Neuronal stem cell (in vitro differentiated cells): ENCODE results near the gene ANKS1B.

ENCODE experiments used
- DNase-seq: peaks from one replicate; pipeline ENCODE4 v3.0.0-alpha.2; 2013; ENCODE audit warnings: low spot score
- H2AFZ ChIP-seq: one replicate; pipeline ENCODE4 v1.6.1; 2013; ENCODE audit warnings: mild to moderate bottlenecking, low read length, inconsistent platforms
- H2AK5ac ChIP-seq: 2 replicates; pipeline ENCODE4 v1.6.1; 2013; ENCODE audit warnings: low read depth, mild to moderate bottlenecking, inconsistent platforms, low read length, moderate library complexity, mixed read lengths
- H2BK120ac ChIP-seq: 2 replicates; pipeline ENCODE4 v1.6.1; 2013; ENCODE audit warnings: low read depth, mild to moderate bottlenecking, inconsistent platforms, low read length, moderate library complexity, mixed read lengths
- H2BK12ac ChIP-seq: one replicate; pipeline ENCODE4 v1.6.1; 2013; ENCODE audit warnings: low read length, inconsistent platforms
- H2BK15ac ChIP-seq: 2 replicates; pipeline ENCODE4 v1.6.1; 2013; ENCODE audit warnings: mild to moderate bottlenecking, low read length, inconsistent platforms, mixed read lengths
- H2BK5ac ChIP-seq: one replicate; pipeline ENCODE4 v1.6.1; 2013; ENCODE audit warnings: inconsistent platforms, mild to moderate bottlenecking, low read length, moderate library complexity
- H3K14ac ChIP-seq: one replicate; pipeline ENCODE4 v1.6.1; 2013; ENCODE audit warnings: low read length, inconsistent platforms
- H3K18ac ChIP-seq: 2 replicates; pipeline ENCODE4 v1.6.1; 2013; ENCODE audit warnings: low read length, inconsistent platforms
- H3K23ac ChIP-seq: 2 replicates; pipeline ENCODE4 v1.6.1; 2013; ENCODE audit warnings: low read depth, mild to moderate bottlenecking, mixed read lengths, low read length, inconsistent platforms; ENCODE audit not compliant: poor library complexity
- H3K27ac ChIP-seq: replicated peaks from 3 replicates; pipeline ENCODE4 v1.5.1; 2013; ENCODE audit warnings: low read length, inconsistent platforms
- H3K27me3 ChIP-seq, 3 experiments: 2 replicates each; pipeline ENCODE4 v1.6.1; 2013; ENCODE audit warnings: low read length in 3 of 3, mild to moderate bottlenecking in 2 of 3, inconsistent platforms in 1 of 3, low read depth in 1 of 3, mixed read lengths in 1 of 3, moderate library complexity in 1 of 3; ENCODE audit not compliant: control insufficient read depth in 3 of 3, insufficient read depth in 3 of 3
- H3K36me3 ChIP-seq, 2 donors: replicated peaks in 1 of 2; 2 replicates each; pipeline ENCODE4 v1.6.1; 2013; ENCODE audit warnings: low read length in 2 of 2; ENCODE audit not compliant: control insufficient read depth in 2 of 2, insufficient read depth in 2 of 2
- H3K4ac ChIP-seq: 2 replicates; pipeline ENCODE4 v1.6.1; 2013; ENCODE audit warnings: inconsistent platforms, mild to moderate bottlenecking, low read length, moderate library complexity
- H3K4me1 ChIP-seq, 2 donors: 1 replicate in 1 of 2; 2 replicates in 1 of 2; pipeline ENCODE4 v1.6.1; 2013; ENCODE audit warnings: low read length in 2 of 2, low read depth in 1 of 2; ENCODE audit not compliant: control insufficient read depth in 2 of 2, insufficient read depth in 1 of 2
- H3K4me2 ChIP-seq: one replicate; pipeline ENCODE4 v1.6.1; 2013; ENCODE audit warnings: mild to moderate bottlenecking, low read length, inconsistent platforms; ENCODE audit not compliant: insufficient read depth, poor library complexity, severe bottlenecking
- H3K4me3 ChIP-seq, 2 donors: 2 replicates each; pipeline ENCODE4 v1.5.1; 2013; ENCODE audit warnings: low read length in 2 of 2, mild to moderate bottlenecking in 2 of 2, inconsistent platforms in 1 of 2, moderate library complexity in 1 of 2
- H3K79me1 ChIP-seq: one replicate; pipeline ENCODE4 v1.6.1; 2013; ENCODE audit warnings: low read depth, mild to moderate bottlenecking, inconsistent platforms, low read length, moderate library complexity
- H3K9ac ChIP-seq: one replicate; pipeline ENCODE4 v1.6.1; 2013; ENCODE audit warnings: mild to moderate bottlenecking, low read depth, low read length, inconsistent platforms; ENCODE audit not compliant: poor library complexity
- H3K9me3 ChIP-seq, 2 donors: replicated peaks in 1 of 2; 2 replicates each; pipeline versions ENCODE3 to v1.6.1; 2013; ENCODE audit warnings: low read length in 2 of 2, mild to moderate bottlenecking in 2 of 2, inconsistent platforms in 1 of 2, low read depth in 1 of 2, mixed read lengths in 1 of 2, moderate library complexity in 1 of 2; ENCODE audit not compliant: control insufficient read depth in 2 of 2, insufficient read depth in 1 of 2
- H4K8ac ChIP-seq: one replicate; pipeline ENCODE4 v1.6.1; 2013; ENCODE audit warnings: low read depth, mild to moderate bottlenecking, inconsistent platforms, low read length, moderate library complexity
- H4K91ac ChIP-seq: one replicate; pipeline ENCODE4 v1.6.1; 2013; ENCODE audit warnings: low read length, low read depth, mild to moderate bottlenecking, inconsistent platforms; ENCODE audit not compliant: poor library complexity
- WGBS, 2 donors: extraction: QIAGEN DNeasy Blood & Tissue Kit; methylation state at CpG; one replicate each; pipeline ENCODE4 v1.1.7; 2013; ENCODE audit warnings: missing lambda C conversion rate in 2 of 2, mixed read lengths in 1 of 2; ENCODE audit not compliant: insufficient read length in 2 of 2, insufficient replicate concordance in 1 of 2; ENCODE audit errors: extremely low coverage in 2 of 2; 5-methylcytosine and 5-hydroxymethylcytosine counted together

The ANKS1B gene

GRCh38 chr12:99224237-99224636 is 760.5 kb downstream of the ANKS1B start:
- no peak overlapping the region for H2BK12ac ChIP-seq
- H3K9me3 ChIP-seq, result no peaks in the 10 kb centered on the region
- H2AK5ac ChIP-seq, result no peak overlapping the region
- H3K18ac ChIP-seq, result no peak overlapping the region
- no peaks in the 10 kb centered on the region for H3K27me3 ChIP-seq
- no peak overlapping the region for H3K9ac ChIP-seq
- H3K4ac ChIP-seq, result no peak overlapping the region
- no peak overlapping the region for H3K14ac ChIP-seq
- H2BK15ac ChIP-seq, result no peak overlapping the region
- no peak overlapping the region for H3K4me3 ChIP-seq
- no peak overlapping the region for H2BK120ac ChIP-seq
- DNase-seq, result no peak
- H3K4me1 ChIP-seq, result no peaks in the 10 kb centered on the region
- no peak overlapping the region for H3K4me2 ChIP-seq
- no CpG with 5 or more reads among the region's 5 CpGs for WGBS, 2 donors
- no peak overlapping the region for H4K91ac ChIP-seq
- no peaks in the 10 kb centered on the region for H3K36me3 ChIP-seq
- H2BK5ac ChIP-seq, result no peak overlapping the region
- H3K27ac ChIP-seq, result no peak overlapping the region
- no peaks in the 10 kb centered on the region for H3K79me1 ChIP-seq
- no peak overlapping the region for H2AFZ ChIP-seq
- no peak overlapping the region for H3K23ac ChIP-seq
- no peak overlapping the region for H4K8ac ChIP-seq

GRCh38 chr12:99223579-99223978 is 761.2 kb downstream of the ANKS1B start:
- Histone ChIP-seq H3K27ac (no peak overlapping the region), H4K8ac (no peak overlapping the region), H2AFZ (no peak overlapping the region), H4K91ac (no peak overlapping the region), H3K9me3 (no peaks in the 10 kb centered on the region), H3K4me2 (no peak overlapping the region), H3K9ac (no peak overlapping the region), H3K23ac (no peak overlapping the region), H2BK12ac (no peak overlapping the region), H3K4me1 (no peaks in the 10 kb centered on the region), H3K36me3 (no peaks in the 10 kb centered on the region), H2AK5ac (no peak overlapping the region), H3K27me3 (no peaks in the 10 kb centered on the region), H3K79me1 (no peaks in the 10 kb centered on the region), H2BK15ac (no peak overlapping the region), H3K14ac (no peak overlapping the region), H2BK120ac (no peak overlapping the region), H3K4me3 (no peak overlapping the region), H3K18ac (no peak overlapping the region), H2BK5ac (no peak overlapping the region), H3K4ac (no peak overlapping the region)
- DNase-seq, result no peak
- no CpG with 5 or more reads among the region's 5 CpGs for WGBS, 2 donors

DNA sequence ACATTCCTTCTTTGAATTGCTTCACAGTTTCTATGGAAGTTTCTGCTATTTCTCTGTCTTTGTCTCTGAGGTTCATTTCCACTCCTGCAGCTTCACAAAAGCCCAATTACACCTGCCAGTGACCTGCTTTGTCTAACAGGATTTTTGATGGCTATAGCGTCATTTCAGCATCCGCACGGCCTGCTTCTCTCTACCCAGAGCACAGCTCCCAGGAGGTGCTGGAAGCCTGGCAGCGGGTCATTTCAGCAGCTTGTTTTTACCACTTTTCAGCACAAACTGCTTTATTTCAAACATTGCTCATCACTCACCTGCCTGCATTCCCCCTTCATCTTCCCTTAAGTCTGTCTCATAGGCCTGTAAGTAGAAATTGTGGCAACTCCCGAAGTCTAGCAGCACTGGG is 771.7 kb downstream of the ANKS1B start:
- no peaks in the 10 kb centered on the region for H3K27me3 ChIP-seq
- H3K27ac ChIP-seq, result no peak overlapping the region
- no peak overlapping the region for H3K18ac ChIP-seq
- H3K4me3 ChIP-seq, result no peak overlapping the region
- no peak overlapping the region for H2BK5ac ChIP-seq
- H3K4ac ChIP-seq, result no peak overlapping the region
- no peak overlapping the region for H4K8ac ChIP-seq
- H2BK120ac ChIP-seq, result no peak overlapping the region
- H3K4me2 ChIP-seq, result no peak overlapping the region
- H3K23ac ChIP-seq, result no peak overlapping the region
- DNase-seq, result no peak
- H4K91ac ChIP-seq, result no peak overlapping the region
- peaks cover 5 to 35% of the 10 kb centered on the region in 2 donors for H3K9me3 ChIP-seq
- H3K14ac ChIP-seq, result no peak overlapping the region
- no peaks in the 10 kb centered on the region for H3K4me1 ChIP-seq
- no peak overlapping the region for H2AFZ ChIP-seq
- H3K9ac ChIP-seq, result no peak overlapping the region
- H2BK15ac ChIP-seq, result no peak overlapping the region
- no peak overlapping the region for H2AK5ac ChIP-seq
- H2BK12ac ChIP-seq, result no peak overlapping the region
- H3K79me1 ChIP-seq, result no peaks in the 10 kb centered on the region
- no CpG with 5 or more reads among the region's 5 CpGs for WGBS, 2 donors
- no peaks in the 10 kb centered on the region for H3K36me3 ChIP-seq

DNA sequence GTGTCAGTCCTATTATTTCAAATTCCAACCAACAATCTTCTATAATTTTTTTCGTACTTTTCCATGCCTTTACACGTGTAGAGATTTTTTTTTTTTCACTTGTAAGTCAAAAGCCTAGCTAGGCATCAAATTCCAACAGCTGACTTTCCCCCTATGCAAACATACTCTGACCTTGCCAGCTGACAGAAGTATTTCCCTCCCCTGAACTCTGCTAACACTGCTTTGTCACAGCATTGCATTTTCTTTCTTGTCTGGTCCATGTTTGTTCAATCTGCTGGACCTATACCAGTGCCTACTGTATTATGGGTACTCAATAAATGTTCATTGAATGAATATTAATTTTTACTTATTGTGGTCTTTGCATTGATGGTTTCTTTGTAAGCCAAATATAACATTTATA is 772.5 kb downstream of the ANKS1B start:
- no peak overlapping the region for H2BK5ac ChIP-seq
- no peak overlapping the region for H3K14ac ChIP-seq
- H3K27ac ChIP-seq, result no peak overlapping the region
- no peak overlapping the region for H4K91ac ChIP-seq
- no peak overlapping the region for H3K9ac ChIP-seq
- H3K9me3 ChIP-seq, result peaks cover 5 to 35% of the 10 kb centered on the region in 2 donors
- H2BK120ac ChIP-seq, result no peak overlapping the region
- no peak overlapping the region for H3K23ac ChIP-seq
- no peak overlapping the region for H2AFZ ChIP-seq
- DNase-seq, result no peak
- H4K8ac ChIP-seq, result no peak overlapping the region
- no peaks in the 10 kb centered on the region for H3K36me3 ChIP-seq
- H3K18ac ChIP-seq, result no peak overlapping the region
- no peaks in the 10 kb centered on the region for H3K79me1 ChIP-seq
- H3K4me2 ChIP-seq, result no peak overlapping the region
- no peaks in the 10 kb centered on the region for H3K4me1 ChIP-seq
- H2BK12ac ChIP-seq, result no peak overlapping the region
- no peaks in the 10 kb centered on the region for H3K27me3 ChIP-seq
- no peak overlapping the region for H2BK15ac ChIP-seq
- 100% methylated on average over 1 to 2 of the region's 2 CpGs for WGBS, 2 donors
- no peak overlapping the region for H3K4ac ChIP-seq
- H3K4me3 ChIP-seq, result no peak overlapping the region
- no peak overlapping the region for H2AK5ac ChIP-seq
